ENCODE data around the gene CMKLR1. TPM values are rescaled to one million over a fixed set of nuclear protein-coding genes. Genes with fewer than 3 reads are reported as not detected.

Gene CMKLR1
- total and polyA plus RNA-seq, 2 donors (not counting 3 experiments of a cell fraction or from before 2014, with no cell fraction given), result 0.61 TPM; not detected in 1

GRCh38 chr12:108254030-108254429, 85.1 kb downstream of the CMKLR1 start:
- dilution Hi-C loops (cut with MboI; ENCODE audit: extremely low pct_ligation_motif_present, low sequenced_read_pairs), result no loop called here
- CTCF ChIA-PET, result no interaction called here
- Histone ChIP-seq H3K4me2 (ENCODE audit: insufficient read depth, low read length) (no peak overlapping the region), H2AFZ (ENCODE audit: low read depth, low read length) (no peak overlapping the region), H3K27ac (ENCODE audit: insufficient read depth, low read depth, low read length) (no peak overlapping the region), H3K4me1 (ENCODE audit: control insufficient read depth, extremely low read depth, insufficient read depth, low read length) (no peaks in the 10 kb centered on the region), H3K9me3 (replicated peaks; ENCODE audit: control insufficient read depth, insufficient read depth, low read length) (no peaks in the 10 kb centered on the region), H4K20me1 (replicated peaks; ENCODE audit: control insufficient read depth, extremely low read depth, insufficient read depth, low read length) (no peaks in the 10 kb centered on the region), H3K9me1 (replicated peaks; ENCODE audit: control insufficient read depth, extremely low read depth, insufficient read depth, low read length) (no peaks in the 10 kb centered on the region), H3K9ac (replicated peaks; ENCODE audit: extremely low read depth, insufficient read depth, low read length) (no peak overlapping the region), H3K27me3 (ENCODE audit: control insufficient read depth in 2 of 2, insufficient read depth in 2 of 2, low read length in 2 of 2) (no peaks in the 10 kb centered on the region), H3K79me2 (ENCODE audit: control insufficient read depth, insufficient read depth, low read length) (no peaks in the 10 kb centered on the region), H3K36me3 (ENCODE audit: control insufficient read depth in 2 of 2, extremely low read depth in 1 of 2, insufficient read depth in 2 of 2, low read length in 2 of 2) (no peaks in the 10 kb centered on the region), H3K4me3 (replicated peaks in 1 of 3; ENCODE audit: insufficient read depth in 1 of 3, low read depth in 1 of 3, low read length in 3 of 3) (no peak overlapping the region)
- no peak for FAIRE-seq
- POLR2A ChIA-PET, result no interaction called here
- TF ChIP-seq POLR2AphosphoS5 (IDR thresholded peaks at IDR 0.05; ENCODE audit: insufficient read depth, low read depth, low read length) (no peak), GATA2 (IDR thresholded peaks at IDR 0.05; ENCODE audit: insufficient read depth, insufficient read length, low read depth, low read length) (no peak), EZH2 (IDR thresholded peaks at IDR 0.05; ENCODE audit: borderline replicate concordance, low read depth, low read length, severe bottlenecking) (no peak), MYC (IDR thresholded peaks at IDR 0.05; ENCODE audit: low read depth, low read length) (no peak), FOS (IDR thresholded peaks at IDR 0.05; ENCODE audit: borderline replicate concordance, insufficient read depth, low read length) (no peak), JUN (IDR thresholded peaks at IDR 0.05; ENCODE audit: borderline replicate concordance, insufficient read depth, insufficient read length, low read depth) (no peak), MAX (IDR thresholded peaks at IDR 0.05; ENCODE audit: insufficient read depth, insufficient read length) (no peak), POLR2A (IDR thresholded peaks at IDR 0.05; ENCODE audit: low read depth, low read length) (no peak)
- TF ChIP-seq, protein P1, sequence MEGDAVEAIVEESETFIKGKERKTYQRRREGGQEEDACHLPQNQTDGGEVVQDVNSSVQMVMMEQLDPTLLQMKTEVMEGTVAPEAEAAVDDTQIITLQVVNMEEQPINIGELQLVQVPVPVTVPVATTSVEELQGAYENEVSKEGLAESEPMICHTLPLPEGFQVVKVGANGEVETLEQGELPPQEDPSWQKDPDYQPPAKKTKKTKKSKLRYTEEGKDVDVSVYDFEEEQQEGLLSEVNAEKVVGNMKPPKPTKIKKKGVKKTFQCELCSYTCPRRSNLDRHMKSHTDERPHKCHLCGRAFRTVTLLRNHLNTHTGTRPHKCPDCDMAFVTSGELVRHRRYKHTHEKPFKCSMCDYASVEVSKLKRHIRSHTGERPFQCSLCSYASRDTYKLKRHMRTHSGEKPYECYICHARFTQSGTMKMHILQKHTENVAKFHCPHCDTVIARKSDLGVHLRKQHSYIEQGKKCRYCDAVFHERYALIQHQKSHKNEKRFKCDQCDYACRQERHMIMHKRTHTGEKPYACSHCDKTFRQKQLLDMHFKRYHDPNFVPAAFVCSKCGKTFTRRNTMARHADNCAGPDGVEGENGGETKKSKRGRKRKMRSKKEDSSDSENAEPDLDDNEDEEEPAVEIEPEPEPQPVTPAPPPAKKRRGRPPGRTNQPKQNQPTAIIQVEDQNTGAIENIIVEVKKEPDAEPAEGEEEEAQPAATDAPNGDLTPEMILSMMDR (IDR thresholded peaks at IDR 0.05; ENCODE audit: extremely low read depth in 1 of 2, insufficient read depth in 1 of 2, low read depth in 1 of 2, low read length in 2 of 2), result no peak
- no TSS peak for BruUV-seq (replicated peaks)
- intact Hi-C loops (cut with micrococcal nuclease), result no loop called here
- DNase-seq (ENCODE audit: low read depth, low spot score), result no peak
